CD14-positive monocyte (primary cell): Measurements from ENCODE around the gene NRSN1. TPM values are rescaled to one million over a fixed set of nuclear protein-coding genes. Genes with fewer than 3 reads are reported as not detected.

Experiments
- DNase-seq, 3 donors: peaks; one replicate each; pipeline ENCODE4 v3.0.0-alpha.2; 2011 to 2022
- H2AFZ ChIP-seq: 2 replicates; pipeline ENCODE4 v1.6.0; 2012; ENCODE audit warnings: mild to moderate bottlenecking, low read depth, low read length, inconsistent platforms; ENCODE audit not compliant: insufficient read depth, poor library complexity, severe bottlenecking
- H3K27ac ChIP-seq, 2 donors: 1 replicate in 1 of 2; 2 replicates in 1 of 2; pipeline ENCODE4 v1.5.1; 2012 to 2013; ENCODE audit warnings: low read length in 2 of 2, control low read depth in 1 of 2, inconsistent platforms in 1 of 2, low read depth in 1 of 2, mild to moderate bottlenecking in 1 of 2
- H3K27me3 ChIP-seq, 2 donors: one replicate each; pipeline versions ENCODE4 v1.6.0 to v1.6.1; 2011 to 2013; ENCODE audit warnings: low read length in 2 of 2; ENCODE audit not compliant: control insufficient read depth in 2 of 2, insufficient read depth in 2 of 2
- H3K36me3 ChIP-seq, 2 donors: replicated peaks in 1 of 2; 1 replicate in 1 of 2; 2 replicates in 1 of 2; pipeline versions ENCODE4 v1.5.1 to v1.6.1; 2012 to 2013; ENCODE audit warnings: low read length in 2 of 2, control low read depth in 1 of 2, inconsistent platforms in 1 of 2, mild to moderate bottlenecking in 1 of 2; ENCODE audit not compliant: insufficient read depth in 2 of 2, control insufficient read depth in 1 of 2
- H3K4me1 ChIP-seq, 2 donors: 1 replicate in 1 of 2; 2 replicates in 1 of 2; pipeline versions ENCODE4 v1.5.1 to v1.6.1; 2012 to 2013; ENCODE audit warnings: low read length in 2 of 2, control low read depth in 1 of 2, inconsistent platforms in 1 of 2, mild to moderate bottlenecking in 1 of 2, moderate library complexity in 1 of 2; ENCODE audit not compliant: insufficient read depth in 2 of 2, control insufficient read depth in 1 of 2
- H3K4me2 ChIP-seq: replicated peaks from 2 replicates; pipeline ENCODE3; 2012; ENCODE audit warnings: low read length, moderate library complexity, mild to moderate bottlenecking; ENCODE audit not compliant: poor library complexity, severe bottlenecking; ENCODE audit errors: extremely low read depth
- H3K4me3 ChIP-seq, 3 experiments: fragments of 200-600 bp in 1 of 3; sonication (generic) in 1 of 3; replicated peaks in 1 of 3; 1 replicate in 2 of 3; 2 replicates in 1 of 3; pipeline ENCODE4 v1.5.1; 2011 to 2013; ENCODE audit warnings: low read length in 3 of 3, mild to moderate bottlenecking in 3 of 3, control low read depth in 2 of 3, low read depth in 2 of 3, inconsistent platforms in 1 of 3, moderate library complexity in 1 of 3
- H3K79me2 ChIP-seq: 2 replicates; pipeline ENCODE4 v1.6.0; 2012; ENCODE audit warnings: mild to moderate bottlenecking, control low read depth, inconsistent platforms, low read length, moderate library complexity; ENCODE audit not compliant: insufficient read depth
- H3K9ac ChIP-seq: 2 replicates; pipeline ENCODE4 v1.6.0; 2017; ENCODE audit warnings: low read length, mild to moderate bottlenecking; ENCODE audit not compliant: insufficient read depth, poor library complexity, severe bottlenecking
- H3K9me3 ChIP-seq, 2 donors: replicated peaks in 1 of 2; 1 replicate in 1 of 2; 2 replicates in 1 of 2; pipeline versions ENCODE4 v1.5.1 to v1.6.1; 2012 to 2013; ENCODE audit warnings: low read length in 2 of 2, control low read depth in 1 of 2; ENCODE audit not compliant: control insufficient read depth in 1 of 2, insufficient read depth in 1 of 2
- H4K20me1 ChIP-seq: 2 replicates; pipeline ENCODE4 v1.6.0; 2012; ENCODE audit warnings: mild to moderate bottlenecking, low read length, control low read depth, moderate library complexity; ENCODE audit not compliant: insufficient read depth
- H3K27ac Mint-ChIP-seq, 7 donors: one replicate each; pipeline ENCODE4 v1.8.0; 2020; ENCODE audit warnings: mild to moderate bottlenecking in 7 of 7, mixed read lengths in 7 of 7, moderate library complexity in 6 of 7, inconsistent platforms in 2 of 7
- H3K27me3 Mint-ChIP-seq, 3 donors: one replicate each; pipeline ENCODE4 v1.8.0; 2021 to 2022; ENCODE audit warnings: low read depth in 3 of 3, mild to moderate bottlenecking in 3 of 3, mixed read lengths in 3 of 3, moderate library complexity in 3 of 3, inconsistent platforms in 1 of 3
- H3K36me3 Mint-ChIP-seq, 2 donors: one replicate each; pipeline ENCODE4 v1.8.0; 2020; ENCODE audit warnings: mixed read lengths in 2 of 2, inconsistent platforms in 1 of 2, mild to moderate bottlenecking in 1 of 2
- H3K4me1 Mint-ChIP-seq: one replicate; pipeline ENCODE4 v1.8.0; 2020; ENCODE audit warnings: mild to moderate bottlenecking, mixed read lengths
- H3K4me3 Mint-ChIP-seq, 2 donors: one replicate each; pipeline ENCODE4 v1.8.0; 2020; ENCODE audit warnings: mild to moderate bottlenecking in 2 of 2, mixed read lengths in 2 of 2, moderate library complexity in 1 of 2
- H3K9me3 Mint-ChIP-seq, 7 donors: one replicate each; pipeline ENCODE4 v1.8.0; 2020 to 2022; ENCODE audit warnings: mixed read lengths in 7 of 7, mild to moderate bottlenecking in 6 of 7, moderate library complexity in 6 of 7, inconsistent platforms in 2 of 7
- WGBS: methylation state at CpG from one replicate; pipeline ENCODE4 v1.1.5; 2013; ENCODE audit warnings: missing lambda C conversion rate; ENCODE audit not compliant: insufficient coverage; 5-methylcytosine and 5-hydroxymethylcytosine counted together
- intact Hi-C, 2 donors: fragments of 100-400 bp; cut with micrococcal nuclease; formaldehyde crosslinking; loops; one replicate each; pipeline versions ENCODE4 v1.15.0 to v1.15.1; 2023
- polyA plus RNA-seq, 3 donors: library from polyadenylated mRNA; depleted of rRNA in 1 of 3; unstranded in 2 of 3; stranded (reverse) in 1 of 3; fragments of 300-500 nt in 2 of 3; fragments of >200 nt in 1 of 3; fragmentation: Illumina TruSeq in 2 of 3; gene quantifications; 1 replicate in 2 of 3; 2 replicates in 1 of 3; pipeline ENCODE4 v1.2.3, GENCODE V29; 2012 to 2021
- TF ChIP-seq, protein P1 (sequence below): fragments of 200-600 bp; IDR thresholded peaks from one replicate; pipeline ENCODE4 v1.8.0; 2022; ENCODE audit warnings: antibody characterized with exemption, mild to moderate bottlenecking

NRSN1 gene
- polyA plus RNA-seq, 3 donors, result not detected

DNA sequence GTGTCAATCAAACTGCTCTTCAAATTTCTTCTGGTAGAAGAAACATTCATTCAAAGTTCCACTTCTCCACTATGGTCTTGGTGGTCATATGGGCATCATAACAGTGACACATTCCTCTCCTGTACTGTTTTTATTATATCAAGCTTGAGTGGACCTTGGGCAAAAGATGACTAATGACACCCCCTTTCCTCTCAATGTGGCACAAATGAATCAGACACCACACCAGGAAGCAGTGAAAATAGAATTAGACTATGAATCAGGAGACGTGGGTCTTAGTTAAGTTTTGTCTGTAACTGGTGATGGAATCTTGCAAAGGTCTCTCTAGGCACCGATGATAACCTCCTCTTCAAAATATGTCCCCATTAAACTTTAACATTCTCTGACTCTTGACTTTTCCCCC is 9.0 kb upstream of the NRSN1 start:
- Mint-ChIP-seq H3K4me1 (no peaks in the 10 kb centered on the region), H3K27ac (no peak overlapping the region), H3K9me3 (peaks cover 0 to 14% (median 3%) of the 10 kb centered on the region in 7 donors), H3K27me3 (peaks cover 0 to 3% (median 0%) of the 10 kb centered on the region in 3 donors), H3K36me3 (no peaks in the 10 kb centered on the region), H3K4me3 (no peak overlapping the region)
- Histone ChIP-seq H3K4me1 (no peaks in the 10 kb centered on the region), H3K27me3 (no peaks in the 10 kb centered on the region), H3K27ac (no peak overlapping the region), H3K4me2 (no peak overlapping the region), H3K4me3 (no peak overlapping the region), H3K36me3 (no peaks in the 10 kb centered on the region), H2AFZ (no peak overlapping the region), H3K9me3 (no peaks in the 10 kb centered on the region), H3K79me2 (no peaks in the 10 kb centered on the region), H3K9ac (no peak overlapping the region), H4K20me1 (no peaks in the 10 kb centered on the region)
- TF ChIP-seq, protein P1, sequence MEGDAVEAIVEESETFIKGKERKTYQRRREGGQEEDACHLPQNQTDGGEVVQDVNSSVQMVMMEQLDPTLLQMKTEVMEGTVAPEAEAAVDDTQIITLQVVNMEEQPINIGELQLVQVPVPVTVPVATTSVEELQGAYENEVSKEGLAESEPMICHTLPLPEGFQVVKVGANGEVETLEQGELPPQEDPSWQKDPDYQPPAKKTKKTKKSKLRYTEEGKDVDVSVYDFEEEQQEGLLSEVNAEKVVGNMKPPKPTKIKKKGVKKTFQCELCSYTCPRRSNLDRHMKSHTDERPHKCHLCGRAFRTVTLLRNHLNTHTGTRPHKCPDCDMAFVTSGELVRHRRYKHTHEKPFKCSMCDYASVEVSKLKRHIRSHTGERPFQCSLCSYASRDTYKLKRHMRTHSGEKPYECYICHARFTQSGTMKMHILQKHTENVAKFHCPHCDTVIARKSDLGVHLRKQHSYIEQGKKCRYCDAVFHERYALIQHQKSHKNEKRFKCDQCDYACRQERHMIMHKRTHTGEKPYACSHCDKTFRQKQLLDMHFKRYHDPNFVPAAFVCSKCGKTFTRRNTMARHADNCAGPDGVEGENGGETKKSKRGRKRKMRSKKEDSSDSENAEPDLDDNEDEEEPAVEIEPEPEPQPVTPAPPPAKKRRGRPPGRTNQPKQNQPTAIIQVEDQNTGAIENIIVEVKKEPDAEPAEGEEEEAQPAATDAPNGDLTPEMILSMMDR, result no peak
- intact Hi-C loops, result no loop called here
- no peak for DNase-seq
- no CpG with 5 or more reads among the region's 2 CpGs for WGBS

DNA sequence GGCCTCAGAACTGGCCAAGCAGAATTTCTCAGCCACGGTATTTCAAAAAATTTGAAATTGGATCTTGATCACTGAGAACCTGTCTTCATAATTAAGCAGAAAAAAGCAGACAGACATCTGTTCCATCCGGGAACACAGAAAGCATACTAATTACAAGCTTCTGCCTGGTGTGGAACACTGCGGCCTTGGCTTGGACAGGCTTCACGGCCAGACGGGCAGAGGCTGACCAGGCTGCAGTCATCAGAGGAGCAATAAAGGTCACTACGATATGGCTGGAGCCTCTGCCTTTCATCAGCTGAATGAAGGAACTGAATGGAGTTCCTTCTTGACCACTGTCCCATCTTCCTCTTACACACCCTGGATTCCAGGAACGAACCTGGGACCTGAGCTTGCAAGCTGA is 3.9 kb upstream of the NRSN1 start:
- Mint-ChIP-seq H3K4me3 (no peak overlapping the region), H3K27ac (no peak overlapping the region), H3K4me1 (peaks cover 4% of the 10 kb centered on the region), H3K27me3 (peaks cover 3 to 13% (median 12%) of the 10 kb centered on the region in 3 donors), H3K36me3 (no peaks in the 10 kb centered on the region), H3K9me3 (peaks cover 0 to 6% (median 0%) of the 10 kb centered on the region in 7 donors)
- TF ChIP-seq, protein P1, result no peak
- Histone ChIP-seq H4K20me1 (no peaks in the 10 kb centered on the region), H3K4me1 (no peaks in the 10 kb centered on the region), H3K9me3 (no peaks in the 10 kb centered on the region), H3K4me3 (no peak overlapping the region), H3K27ac (no peak overlapping the region), H3K4me2 (no peak overlapping the region), H3K79me2 (no peaks in the 10 kb centered on the region), H3K9ac (no peak overlapping the region), H3K27me3 (peaks cover 0 to 4% of the 10 kb centered on the region in 2 donors), H2AFZ (no peak overlapping the region), H3K36me3 (no peaks in the 10 kb centered on the region)
- intact Hi-C loops, result no loop called here
- no peak for DNase-seq
- 87% methylated on average over 7 of the region's 7 CpGs for WGBS
